SU-DHL-6 (cell line): Measurements from ENCODE around the gene SEC11C.

ENCODE experiments used
- CTCF ChIP-seq: fragments of 200-600 bp; sonication (generic); IDR thresholded peaks from one replicate; pipeline ENCODE4 v1.5.1; 2017; ENCODE audit warnings: antibody characterized with exemption, mild to moderate bottlenecking, low read length, moderate library complexity; ENCODE audit not compliant: insufficient read depth, poor library complexity, severe bottlenecking
- EZH2phosphoT487 ChIP-seq: fragments of 200-600 bp; sonication (generic), shearing (Covaris generic); conservative IDR thresholded peaks from 2 replicates; pipeline ENCODE4 v1.6.1; 2018; ENCODE audit warnings: mild to moderate bottlenecking, antibody characterized with exemption, low read length, moderate library complexity, mixed read lengths

DNA sequence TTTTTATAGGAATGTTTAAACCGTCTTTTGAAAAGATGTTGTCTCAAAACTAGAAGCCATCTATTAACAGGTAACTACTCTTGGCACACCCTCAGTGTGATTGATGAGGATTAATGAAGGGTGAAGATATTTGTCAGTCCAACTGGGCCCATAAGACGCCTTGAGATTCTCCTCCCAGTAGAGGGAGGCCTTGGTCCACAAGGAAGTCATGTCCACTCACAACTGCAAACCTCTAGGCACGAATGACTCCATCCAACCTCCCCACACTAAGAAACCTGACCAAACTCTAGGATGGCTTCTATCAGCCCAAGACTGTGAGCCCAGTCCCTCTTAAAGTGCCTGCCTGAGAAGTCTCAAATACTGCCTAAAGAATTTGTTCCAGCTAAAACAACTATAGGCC is 61.1 kb downstream of the SEC11C start:
- no peak for TF ChIP-seq CTCF
- TF ChIP-seq EZH2phosphoT487 = no peak
